Osteoblast (primary cell): ENCODE data around the gene MDC1. TPM values are rescaled to one million over a fixed set of nuclear protein-coding genes. Genes with fewer than 3 reads are reported as not detected.
A peak's percentile ranks its signal among the peaks of the same experiment; 100 is the strongest.

Experiments used
- DNase-seq: peaks from one replicate; pipeline ENCODE4 v3.0.0; 2011; ENCODE audit warnings: low spot score, mixed read lengths; ENCODE audit not compliant: insufficient read length; ENCODE audit errors: missing footprints
- H2AFZ ChIP-seq: 2 replicates; pipeline ENCODE4 v1.6.0; 2011; ENCODE audit warnings: mild to moderate bottlenecking, low read length
- H3K27ac ChIP-seq: 2 replicates; pipeline ENCODE4 v1.5.1; 2011; ENCODE audit warnings: mild to moderate bottlenecking, low read depth, low read length, moderate library complexity
- H3K27me3 ChIP-seq: 2 replicates; pipeline ENCODE4 v1.6.0; 2012; ENCODE audit warnings: mild to moderate bottlenecking, control low read depth, inconsistent platforms, low read length, moderate library complexity; ENCODE audit not compliant: insufficient read depth
- H3K36me3 ChIP-seq: 2 replicates; pipeline ENCODE4 v1.5.1; 2011; ENCODE audit warnings: mild to moderate bottlenecking, low read length, control low read depth, moderate library complexity; ENCODE audit not compliant: insufficient read depth
- H3K4me1 ChIP-seq: 2 replicates; pipeline ENCODE4 v1.5.1; 2011; ENCODE audit warnings: mild to moderate bottlenecking, low read length, control low read depth, moderate library complexity; ENCODE audit not compliant: insufficient read depth
- H3K4me2 ChIP-seq: 2 replicates; pipeline ENCODE4 v1.6.0; 2011; ENCODE audit warnings: mild to moderate bottlenecking, low read length; ENCODE audit not compliant: insufficient read depth
- H3K4me3 ChIP-seq: fragments of 200-600 bp; sonication (generic); 3 replicates; pipeline ENCODE4 v1.5.1; 2012; ENCODE audit warnings: mild to moderate bottlenecking, low read length, inconsistent platforms; ENCODE audit not compliant: insufficient read depth
- H3K79me2 ChIP-seq: 2 replicates; pipeline ENCODE4 v1.6.0; 2012; ENCODE audit warnings: mild to moderate bottlenecking, low read length, control low read depth, inconsistent platforms; ENCODE audit not compliant: insufficient read depth
- H3K9me3 ChIP-seq: 2 replicates; pipeline ENCODE4 v1.5.1; 2011; ENCODE audit warnings: low read depth, low read length, control low read depth
- H4K20me1 ChIP-seq: 2 replicates; pipeline ENCODE4 v1.6.0; 2012; ENCODE audit warnings: mild to moderate bottlenecking, low read length, control low read depth; ENCODE audit not compliant: insufficient read depth
- CTCF ChIP-seq: IDR thresholded peaks from 2 replicates; pipeline ENCODE4 v1.5.1; 2011; ENCODE audit warnings: mild to moderate bottlenecking, low read depth, low read length, moderate library complexity; ENCODE audit errors: extremely low read depth
- total RNA-seq: library from RNA; depleted of rRNA; stranded (reverse); fragments of >200 nt; gene quantifications from 2 replicates; pipeline ENCODE4 v1.2.3, GENCODE V29; 2012

Gene MDC1
- total RNA-seq, 1 donor = 5.1 TPM

- H3K4me1 ChIP-seq = peaks cover 10% of the 10 kb centered on the region
- no peak overlapping the region for H3K4me3 ChIP-seq
- H3K36me3 ChIP-seq = peaks cover 83% of the 10 kb centered on the region
- no peak for DNase-seq
- no peaks in the 10 kb centered on the region for H3K27me3 ChIP-seq
- H3K27ac ChIP-seq = no peak overlapping the region
- peaks cover 3% of the 10 kb centered on the region for H4K20me1 ChIP-seq
- no peak for TF ChIP-seq CTCF
- peaks cover 43% of the 10 kb centered on the region for H3K79me2 ChIP-seq
- H3K4me2 ChIP-seq = no peak overlapping the region
- no peaks in the 10 kb centered on the region for H3K9me3 ChIP-seq
- H2AFZ ChIP-seq = no peak overlapping the region
Measured at GRCh38 chr6:30735668-30736314, 18.7 kb upstream of the MDC1 start.

- peaks cover 78% of the 10 kb centered on the region for H3K36me3 ChIP-seq
- H3K27me3 ChIP-seq = no peaks in the 10 kb centered on the region
- no peak overlapping the region for H3K4me3 ChIP-seq
- no peaks in the 10 kb centered on the region for H3K9me3 ChIP-seq
- DNase-seq = no peak
- TF ChIP-seq CTCF = no peak
- peaks cover 15% of the 10 kb centered on the region for H3K79me2 ChIP-seq
- peaks cover 9% of the 10 kb centered on the region for H4K20me1 ChIP-seq
- no peak overlapping the region for H2AFZ ChIP-seq
- H3K4me2 ChIP-seq = no peak overlapping the region
- H3K27ac ChIP-seq = no peak overlapping the region
- H3K4me1 ChIP-seq = peaks cover 7% of the 10 kb centered on the region
Measured at GRCh38 chr6:30732237-30732943, 15.3 kb upstream of the MDC1 start.

GRCh38 chr6:30730601-30731435, 13.7 kb upstream of the MDC1 start:
- Histone ChIP-seq H3K4me3 (no peak overlapping the region), H3K79me2 (peaks cover 10% of the 10 kb centered on the region), H2AFZ (no peak overlapping the region), H3K4me2 (no peak overlapping the region), H3K27me3 (no peaks in the 10 kb centered on the region), H3K9me3 (no peaks in the 10 kb centered on the region), H3K27ac (no peak overlapping the region), H3K36me3 (peaks cover 73% of the 10 kb centered on the region), H3K4me1 (peaks cover 9% of the 10 kb centered on the region), H4K20me1 (peaks cover 10% of the 10 kb centered on the region)
- DNase-seq = peak; percentile 76
- peak; percentile 22 for TF ChIP-seq CTCF
